ENCODE measurements around the gene ZSCAN21.

Gene ZSCAN21

DNA sequence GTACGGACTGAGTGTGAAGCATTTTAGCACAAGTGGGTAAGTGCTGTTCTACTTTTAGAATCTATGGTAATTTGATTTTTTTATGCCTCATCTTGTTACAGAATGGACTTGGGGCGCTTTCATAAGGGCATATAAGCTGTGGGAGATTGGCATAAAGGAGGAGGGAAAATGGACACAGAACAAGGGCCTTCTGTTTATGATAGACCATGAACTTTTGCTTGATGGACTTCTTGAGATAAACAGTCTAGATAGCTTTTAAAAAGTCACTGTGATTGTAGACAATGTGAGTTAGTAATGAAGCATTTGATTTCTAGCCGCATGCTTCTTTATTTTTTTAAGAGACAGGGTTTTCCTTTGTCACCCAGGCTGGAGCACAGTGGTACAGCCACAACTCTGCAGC, 2.0 kb downstream of the ZSCAN21 start:
- H3K36me3 ChIP-seq (ENCODE audit: control insufficient read depth in 2 of 2, insufficient read depth in 2 of 2, low read length in 2 of 2) = no peaks in the 10 kb centered on the region
- no peaks in the 10 kb centered on the region for H3K27me3 ChIP-seq (ENCODE audit: control insufficient read depth in 2 of 2, insufficient read depth in 2 of 2, low read length in 2 of 2)
- H3K27ac ChIP-seq (ENCODE audit: low read depth in 2 of 2, low read length in 2 of 2) = no peak overlapping the region
- no peak overlapping the region for H3K4me3 ChIP-seq (ENCODE audit: low read length in 2 of 2)
- H3K9ac ChIP-seq (ENCODE audit: low read depth in 1 of 2, low read length in 2 of 2) = no peak overlapping the region
- peaks cover 6 to 15% of the 10 kb centered on the region in 2 donors for H3K4me1 ChIP-seq (ENCODE audit: control insufficient read depth in 2 of 2, insufficient read depth in 2 of 2, low read length in 2 of 2)
- no peaks in the 10 kb centered on the region for H3K9me3 ChIP-seq (ENCODE audit: control insufficient read depth in 2 of 2, low read length in 2 of 2)

DNA sequence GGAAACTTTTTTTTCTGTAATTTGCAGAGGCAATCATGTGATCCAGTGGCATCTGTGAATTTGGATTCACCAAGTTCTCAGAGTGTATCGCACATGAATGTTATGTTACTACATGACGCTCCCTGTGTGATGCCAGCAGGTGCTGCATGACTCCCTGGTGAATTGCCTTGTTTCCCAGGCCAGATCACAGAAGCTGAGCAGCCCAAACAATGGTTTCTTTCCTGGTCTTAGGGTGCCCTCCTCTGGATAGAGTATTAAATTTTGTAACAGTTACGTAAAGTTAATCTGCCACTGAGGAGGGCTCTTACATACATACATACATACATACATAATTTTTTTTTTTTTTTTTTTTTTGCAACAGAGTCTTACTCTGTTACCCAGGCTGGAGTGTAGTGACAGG, 3.6 kb downstream of the ZSCAN21 start:
- Histone ChIP-seq H3K27ac (ENCODE audit: low read depth in 2 of 2, low read length in 2 of 2) (no peak overlapping the region), H3K4me1 (ENCODE audit: control insufficient read depth in 2 of 2, insufficient read depth in 2 of 2, low read length in 2 of 2) (peaks cover 6 to 15% of the 10 kb centered on the region in 2 donors), H3K9me3 (ENCODE audit: control insufficient read depth in 2 of 2, low read length in 2 of 2) (no peaks in the 10 kb centered on the region), H3K36me3 (ENCODE audit: control insufficient read depth in 2 of 2, insufficient read depth in 2 of 2, low read length in 2 of 2) (peaks cover 7 to 14% of the 10 kb centered on the region in 2 donors), H3K4me3 (ENCODE audit: low read length in 2 of 2) (no peak overlapping the region), H3K27me3 (ENCODE audit: control insufficient read depth in 2 of 2, insufficient read depth in 2 of 2, low read length in 2 of 2) (no peaks in the 10 kb centered on the region), H3K9ac (ENCODE audit: low read depth in 1 of 2, low read length in 2 of 2) (no peak overlapping the region)

DNA sequence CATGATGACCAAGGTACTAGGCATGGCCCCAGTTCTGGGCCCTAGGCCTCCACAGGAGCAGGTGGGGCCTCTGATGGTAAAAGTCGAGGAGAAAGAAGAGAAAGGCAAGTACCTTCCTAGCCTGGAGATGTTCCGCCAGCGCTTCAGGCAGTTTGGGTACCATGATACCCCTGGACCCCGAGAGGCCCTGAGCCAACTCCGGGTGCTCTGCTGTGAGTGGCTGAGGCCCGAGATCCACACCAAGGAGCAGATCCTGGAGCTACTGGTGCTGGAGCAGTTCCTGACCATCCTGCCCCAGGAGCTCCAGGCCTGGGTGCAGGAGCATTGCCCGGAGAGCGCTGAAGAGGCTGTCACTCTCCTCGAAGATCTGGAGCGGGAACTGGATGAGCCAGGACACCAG, 7.4 kb downstream of the ZSCAN21 start:
- H3K4me3 ChIP-seq (ENCODE audit: low read length in 2 of 2) = no peak overlapping the region
- peaks cover 2 to 5% of the 10 kb centered on the region in 2 donors for H3K4me1 ChIP-seq (ENCODE audit: control insufficient read depth in 2 of 2, insufficient read depth in 2 of 2, low read length in 2 of 2)
- H3K9me3 ChIP-seq (ENCODE audit: control insufficient read depth in 2 of 2, low read length in 2 of 2) = no peaks in the 10 kb centered on the region
- no peak overlapping the region for H3K9ac ChIP-seq (ENCODE audit: low read depth in 1 of 2, low read length in 2 of 2)
- H3K27me3 ChIP-seq (ENCODE audit: control insufficient read depth in 2 of 2, insufficient read depth in 2 of 2, low read length in 2 of 2) = no peaks in the 10 kb centered on the region
- H3K36me3 ChIP-seq (ENCODE audit: control insufficient read depth in 2 of 2, insufficient read depth in 2 of 2, low read length in 2 of 2) = peaks cover 22 to 26% of the 10 kb centered on the region in 2 donors
- H3K27ac ChIP-seq (ENCODE audit: low read depth in 2 of 2, low read length in 2 of 2) = no peak overlapping the region

DNA sequence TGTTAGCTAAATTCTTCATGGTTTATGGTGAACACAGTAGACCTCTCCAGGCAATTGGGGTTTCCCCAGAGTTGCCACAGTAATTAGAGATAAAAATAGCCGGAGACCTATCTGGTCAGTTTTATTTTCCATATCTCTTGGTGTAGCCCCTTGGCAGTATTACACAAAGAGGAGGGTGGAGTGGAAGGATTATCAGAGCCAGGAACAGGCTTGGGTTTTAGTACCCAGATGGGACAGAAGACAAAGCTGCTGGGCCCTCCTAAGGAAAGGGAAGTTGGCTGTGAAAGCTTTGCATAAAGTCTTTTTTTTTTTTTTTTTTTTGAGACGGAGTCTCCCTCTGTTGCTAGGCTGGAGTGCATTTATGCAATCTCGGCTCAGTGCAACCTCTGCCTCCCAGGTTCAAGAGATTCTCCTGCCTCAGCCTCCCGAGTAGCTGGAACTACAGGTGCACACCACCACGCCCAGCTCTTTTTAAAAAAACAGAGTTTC, 9.7 kb downstream of the ZSCAN21 start:
- Histone ChIP-seq H3K9ac (ENCODE audit: low read depth in 1 of 2, low read length in 2 of 2) (no peak overlapping the region), H3K27me3 (ENCODE audit: control insufficient read depth in 2 of 2, insufficient read depth in 2 of 2, low read length in 2 of 2) (no peaks in the 10 kb centered on the region), H3K4me1 (ENCODE audit: control insufficient read depth in 2 of 2, insufficient read depth in 2 of 2, low read length in 2 of 2) (no peaks in the 10 kb centered on the region), H3K36me3 (ENCODE audit: control insufficient read depth in 2 of 2, insufficient read depth in 2 of 2, low read length in 2 of 2) (peaks cover 30 to 37% of the 10 kb centered on the region in 2 donors), H3K27ac (ENCODE audit: low read depth in 2 of 2, low read length in 2 of 2) (no peak overlapping the region), H3K9me3 (ENCODE audit: control insufficient read depth in 2 of 2, low read length in 2 of 2) (no peaks in the 10 kb centered on the region), H3K4me3 (ENCODE audit: low read length in 2 of 2) (no peak overlapping the region)

DNA sequence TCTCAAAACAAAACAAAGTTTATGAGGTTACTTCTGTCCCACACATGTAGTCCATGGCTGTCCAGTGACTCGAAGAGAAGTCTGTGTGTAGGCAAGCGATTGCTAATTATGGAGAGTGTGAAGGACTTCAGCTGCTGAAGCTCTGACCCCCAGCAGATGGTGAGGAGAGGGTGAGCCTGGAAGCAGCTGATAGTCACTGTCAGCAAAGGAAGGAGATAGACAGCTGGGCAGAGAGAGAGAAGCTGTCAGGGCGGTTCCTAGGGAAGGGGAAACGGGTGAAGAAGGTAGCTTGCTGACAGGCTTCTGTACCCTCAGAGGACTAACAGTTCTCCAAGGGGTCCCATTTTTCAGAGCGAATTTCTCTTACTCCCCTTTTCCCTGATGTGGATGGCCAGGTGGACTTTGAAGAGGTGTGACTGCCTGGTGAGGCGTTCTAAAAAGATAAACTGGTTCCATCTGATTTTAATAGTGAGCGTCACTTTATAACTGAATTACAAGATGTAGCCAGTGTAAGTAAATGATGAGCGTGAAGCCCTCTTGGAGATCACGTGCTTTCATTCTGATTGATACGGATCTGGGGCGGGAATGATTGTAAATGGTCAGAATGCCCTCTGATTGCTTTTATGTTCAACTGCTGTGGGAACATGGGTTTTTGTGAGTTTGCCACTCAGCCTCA, 12.1 kb downstream of the ZSCAN21 start:
- Histone ChIP-seq H3K9me3 (ENCODE audit: control insufficient read depth in 2 of 2, low read length in 2 of 2) (no peaks in the 10 kb centered on the region), H3K4me3 (ENCODE audit: low read length in 2 of 2) (no peak overlapping the region), H3K4me1 (ENCODE audit: control insufficient read depth in 2 of 2, insufficient read depth in 2 of 2, low read length in 2 of 2) (no peaks in the 10 kb centered on the region), H3K9ac (ENCODE audit: low read depth in 1 of 2, low read length in 2 of 2) (no peak overlapping the region), H3K36me3 (ENCODE audit: control insufficient read depth in 2 of 2, insufficient read depth in 2 of 2, low read length in 2 of 2) (peaks cover 34 to 42% of the 10 kb centered on the region in 2 donors), H3K27ac (ENCODE audit: low read depth in 2 of 2, low read length in 2 of 2) (no peak overlapping the region), H3K27me3 (ENCODE audit: control insufficient read depth in 2 of 2, insufficient read depth in 2 of 2, low read length in 2 of 2) (no peaks in the 10 kb centered on the region)

DNA sequence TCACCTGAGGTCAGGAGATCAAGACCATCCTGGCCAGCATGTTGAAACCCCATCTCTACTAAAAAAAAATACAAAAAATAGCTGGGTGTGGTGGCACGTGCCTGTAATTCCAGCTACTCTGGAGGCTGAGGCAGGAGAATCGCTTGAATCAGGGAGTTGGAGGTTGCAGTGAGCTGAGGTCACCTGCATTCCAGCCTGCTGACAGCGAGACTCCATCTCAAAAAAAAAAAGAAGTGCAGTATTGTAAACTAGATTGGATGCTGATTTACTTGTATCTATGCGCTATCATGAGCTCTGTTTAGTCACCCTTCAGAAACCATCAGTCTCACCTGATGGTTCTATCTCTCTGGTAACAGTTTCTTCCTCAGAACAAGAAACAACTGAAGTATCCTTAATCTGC, 13.8 kb downstream of the ZSCAN21 start:
- H3K36me3 ChIP-seq (ENCODE audit: control insufficient read depth in 2 of 2, insufficient read depth in 2 of 2, low read length in 2 of 2) = peaks cover 19 to 33% of the 10 kb centered on the region in 2 donors
- H3K9me3 ChIP-seq (ENCODE audit: control insufficient read depth in 2 of 2, low read length in 2 of 2) = no peaks in the 10 kb centered on the region
- no peak overlapping the region for H3K27ac ChIP-seq (ENCODE audit: low read depth in 2 of 2, low read length in 2 of 2)
- H3K9ac ChIP-seq (ENCODE audit: low read depth in 1 of 2, low read length in 2 of 2) = no peak overlapping the region
- H3K4me3 ChIP-seq (ENCODE audit: low read length in 2 of 2) = no peak overlapping the region
- no peaks in the 10 kb centered on the region for H3K4me1 ChIP-seq (ENCODE audit: control insufficient read depth in 2 of 2, insufficient read depth in 2 of 2, low read length in 2 of 2)
- no peaks in the 10 kb centered on the region for H3K27me3 ChIP-seq (ENCODE audit: control insufficient read depth in 2 of 2, insufficient read depth in 2 of 2, low read length in 2 of 2)

DNA sequence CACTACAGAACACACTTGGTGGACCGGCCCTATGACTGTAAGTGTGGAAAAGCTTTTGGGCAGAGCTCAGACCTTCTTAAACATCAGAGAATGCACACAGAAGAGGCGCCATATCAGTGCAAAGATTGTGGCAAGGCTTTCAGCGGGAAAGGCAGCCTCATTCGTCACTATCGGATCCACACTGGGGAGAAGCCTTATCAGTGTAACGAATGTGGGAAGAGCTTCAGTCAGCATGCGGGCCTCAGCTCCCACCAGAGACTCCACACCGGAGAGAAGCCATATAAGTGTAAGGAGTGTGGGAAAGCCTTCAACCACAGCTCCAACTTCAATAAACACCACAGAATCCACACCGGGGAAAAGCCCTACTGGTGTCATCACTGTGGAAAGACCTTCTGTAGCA, 14.6 kb downstream of the ZSCAN21 start:
- H3K9me3 ChIP-seq (ENCODE audit: control insufficient read depth in 2 of 2, low read length in 2 of 2) = no peaks in the 10 kb centered on the region
- no peak overlapping the region for H3K27ac ChIP-seq (ENCODE audit: low read depth in 2 of 2, low read length in 2 of 2)
- H3K4me1 ChIP-seq (ENCODE audit: control insufficient read depth in 2 of 2, insufficient read depth in 2 of 2, low read length in 2 of 2) = no peaks in the 10 kb centered on the region
- H3K36me3 ChIP-seq (ENCODE audit: control insufficient read depth in 2 of 2, insufficient read depth in 2 of 2, low read length in 2 of 2) = peaks cover 16 to 25% of the 10 kb centered on the region in 2 donors
- no peak overlapping the region for H3K9ac ChIP-seq (ENCODE audit: low read depth in 1 of 2, low read length in 2 of 2)
- no peak overlapping the region for H3K4me3 ChIP-seq (ENCODE audit: low read length in 2 of 2)
- H3K27me3 ChIP-seq (ENCODE audit: control insufficient read depth in 2 of 2, insufficient read depth in 2 of 2, low read length in 2 of 2) = no peaks in the 10 kb centered on the region

DNA sequence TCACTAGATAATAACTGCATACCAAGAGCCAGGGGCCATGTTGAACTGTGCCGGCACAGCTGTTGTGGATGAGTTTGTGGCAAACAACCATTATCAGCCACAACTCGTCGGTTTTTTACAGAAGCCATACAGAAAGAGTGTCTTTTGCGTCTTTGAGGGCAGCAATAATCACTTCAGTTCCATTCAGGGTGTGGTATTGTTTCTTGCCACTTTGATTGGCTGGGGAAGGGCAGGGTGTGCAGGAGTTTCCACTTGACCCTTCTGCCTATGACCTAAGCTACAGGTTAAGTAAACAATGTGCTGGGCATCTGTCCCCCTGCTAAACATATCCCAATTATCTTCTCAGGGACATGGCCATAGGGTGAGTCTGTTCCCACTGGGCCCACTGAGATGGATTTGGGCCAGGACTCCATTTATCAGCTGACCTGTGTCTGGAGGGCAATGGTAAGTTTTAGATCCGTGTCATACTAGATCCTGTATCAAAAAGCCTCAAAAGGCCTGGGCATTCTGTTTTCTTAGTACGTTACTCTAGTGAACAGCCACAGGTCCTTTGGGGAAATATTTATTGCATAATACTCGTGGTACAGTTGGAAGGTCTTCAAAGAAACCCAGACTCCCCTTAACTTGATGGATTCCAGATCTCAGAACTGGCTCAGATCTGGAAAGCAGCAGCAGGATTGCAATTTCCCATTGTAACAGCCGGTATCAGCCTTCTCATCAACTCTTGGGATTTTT, 16.0 kb downstream of the ZSCAN21 start:
- no peaks in the 10 kb centered on the region for H3K4me1 ChIP-seq (ENCODE audit: control insufficient read depth in 2 of 2, insufficient read depth in 2 of 2, low read length in 2 of 2)
- H3K27ac ChIP-seq (ENCODE audit: low read depth in 2 of 2, low read length in 2 of 2) = no peak overlapping the region
- no peak overlapping the region for H3K9ac ChIP-seq (ENCODE audit: low read depth in 1 of 2, low read length in 2 of 2)
- peaks cover 24 to 32% of the 10 kb centered on the region in 2 donors for H3K36me3 ChIP-seq (ENCODE audit: control insufficient read depth in 2 of 2, insufficient read depth in 2 of 2, low read length in 2 of 2)
- H3K27me3 ChIP-seq (ENCODE audit: control insufficient read depth in 2 of 2, insufficient read depth in 2 of 2, low read length in 2 of 2) = no peaks in the 10 kb centered on the region
- no peak overlapping the region for H3K4me3 ChIP-seq (ENCODE audit: low read length in 2 of 2)
- H3K9me3 ChIP-seq (ENCODE audit: control insufficient read depth in 2 of 2, low read length in 2 of 2) = no peaks in the 10 kb centered on the region

DNA sequence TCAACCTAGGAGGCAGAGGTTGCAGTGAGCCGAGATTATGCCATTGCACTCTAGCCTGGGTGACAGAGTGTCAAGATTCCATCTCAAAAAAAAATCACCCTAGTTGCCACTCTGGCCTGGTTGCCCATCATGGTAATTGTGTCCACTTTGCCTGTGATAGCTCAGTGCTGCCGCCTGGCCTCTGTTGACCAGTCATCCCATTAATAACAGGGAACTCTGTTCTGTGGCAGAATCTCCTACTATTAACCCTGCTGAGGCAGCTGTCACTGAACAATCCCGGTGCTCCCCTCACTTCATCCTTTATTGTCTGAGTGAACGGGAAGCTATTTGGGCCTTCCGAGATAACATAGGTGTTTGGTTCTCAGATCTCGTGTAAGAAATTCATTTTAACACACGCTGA, 17.4 kb downstream of the ZSCAN21 start:
- Histone ChIP-seq H3K27me3 (ENCODE audit: control insufficient read depth in 2 of 2, insufficient read depth in 2 of 2, low read length in 2 of 2) (no peaks in the 10 kb centered on the region), H3K4me3 (ENCODE audit: low read length in 2 of 2) (no peak overlapping the region), H3K4me1 (ENCODE audit: control insufficient read depth in 2 of 2, insufficient read depth in 2 of 2, low read length in 2 of 2) (no peaks in the 10 kb centered on the region), H3K27ac (ENCODE audit: low read depth in 2 of 2, low read length in 2 of 2) (no peak overlapping the region), H3K9ac (ENCODE audit: low read depth in 1 of 2, low read length in 2 of 2) (no peak overlapping the region), H3K9me3 (ENCODE audit: control insufficient read depth in 2 of 2, low read length in 2 of 2) (peaks cover 8 to 10% of the 10 kb centered on the region in 2 donors), H3K36me3 (ENCODE audit: control insufficient read depth in 2 of 2, insufficient read depth in 2 of 2, low read length in 2 of 2) (peaks cover 35 to 39% of the 10 kb centered on the region in 2 donors)

DNA sequence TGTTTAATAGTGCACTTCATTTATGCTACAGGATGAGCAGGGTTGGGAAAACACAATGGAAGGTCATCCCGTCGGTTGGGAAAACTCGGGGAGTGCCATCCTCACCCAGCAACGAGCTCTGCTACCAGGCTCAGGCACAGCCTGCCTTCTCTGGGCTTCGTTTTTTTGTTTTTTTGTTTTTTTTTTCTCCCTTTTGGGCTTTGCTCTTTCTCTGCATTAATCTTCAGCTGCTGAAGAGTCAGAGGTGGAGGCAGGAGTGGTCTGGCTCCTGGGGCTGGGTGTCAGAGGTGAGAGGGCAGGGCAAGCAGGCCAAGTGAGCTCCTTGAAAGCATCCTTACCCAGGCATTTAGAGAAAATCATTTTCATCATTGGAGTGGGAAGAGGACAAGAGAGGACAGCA, 20.4 kb downstream of the ZSCAN21 start:
- H3K4me1 ChIP-seq (ENCODE audit: control insufficient read depth in 2 of 2, insufficient read depth in 2 of 2, low read length in 2 of 2) = no peaks in the 10 kb centered on the region
- no peak overlapping the region for H3K27ac ChIP-seq (ENCODE audit: low read depth in 2 of 2, low read length in 2 of 2)
- H3K27me3 ChIP-seq (ENCODE audit: control insufficient read depth in 2 of 2, insufficient read depth in 2 of 2, low read length in 2 of 2) = no peaks in the 10 kb centered on the region
- peaks cover 51 to 52% of the 10 kb centered on the region in 2 donors for H3K36me3 ChIP-seq (ENCODE audit: control insufficient read depth in 2 of 2, insufficient read depth in 2 of 2, low read length in 2 of 2)
- no peak overlapping the region for H3K4me3 ChIP-seq (ENCODE audit: low read length in 2 of 2)
- H3K9ac ChIP-seq (ENCODE audit: low read depth in 1 of 2, low read length in 2 of 2) = no peak overlapping the region
- peaks cover 15 to 16% of the 10 kb centered on the region in 2 donors for H3K9me3 ChIP-seq (ENCODE audit: control insufficient read depth in 2 of 2, low read length in 2 of 2)

All from mucosa of rectum (tissue), 2 donors.